EL (cell line): ENCODE results near the gene LOC128125822.
"Not testable (repeated sequence)": the region's sequence is repeated elsewhere in the genome, so short reads cannot be mapped to it uniquely, and the experiment has no call there.

Experiments used
- DNase-seq: peaks from one replicate; pipeline ENCODE4 v3.0.0-alpha.2; 2016

LOC128125822 gene

GRCh38 chr6:63584125-63584514 is 11.8 kb downstream of the LOC128125822 start:
- no peak for DNase-seq

GRCh38 chr6:63584566-63584965 is 12.3 kb downstream of the LOC128125822 start:
- DNase-seq = no peak

GRCh38 chr6:63585652-63586051 is 13.4 kb downstream of the LOC128125822 start:
- not testable (repeated sequence) for DNase-seq

GRCh38 chr6:63589952-63590411 is 17.7 kb downstream of the LOC128125822 start:
- no peak for DNase-seq

GRCh38 chr6:63592886-63593285 is 20.6 kb downstream of the LOC128125822 start:
- DNase-seq = no peak

GRCh38 chr6:63597141-63598048 is 25.1 kb downstream of the LOC128125822 start:
- peak; percentile 13 for DNase-seq

GRCh38 chr6:63598049-63599036 is 26.1 kb downstream of the LOC128125822 start:
- peak; percentile 63 for DNase-seq

GRCh38 chr6:63599243-63599642 is 27.0 kb downstream of the LOC128125822 start:
- DNase-seq = no peak

GRCh38 chr6:63600136-63600535 is 27.9 kb downstream of the LOC128125822 start:
- no peak for DNase-seq

- no peak for DNase-seq
These were observed 37.0 kb downstream of the LOC128125822 start for GRCh38 chr6:63609231-63609630.

- DNase-seq = no peak
These were observed 38.7 kb downstream of the LOC128125822 start for GRCh38 chr6:63610944-63611343.

- DNase-seq = no peak
These were observed 39.3 kb downstream of the LOC128125822 start for GRCh38 chr6:63611560-63611959.

- no peak for DNase-seq
These were observed 43.3 kb downstream of the LOC128125822 start for GRCh38 chr6:63615590-63615989.
